Endothelial cell of umbilical vein (primary cell): ENCODE data around the gene CHID1. TPM values are rescaled to one million over a fixed set of nuclear protein-coding genes. Genes with fewer than 3 reads are reported as not detected.

Experiments used
- BruUV-seq: library from RNA; stranded (reverse); fragments of 400-500 nt; replicated peaks from 2 replicates; lab custom pipeline; 2021; lab: Mats Ljungman, UMichigan
- CTCF ChIA-PET: fragments of 300-600, 350-600 bp; sonication (Branson Sonifier 250); formaldehyde crosslinking; loops from one replicate; lab custom pipeline; 2021; ENCODE audit warnings: antibody characterized with exemption, inconsistent platforms; lab: Charles Lee
- POLR2A ChIA-PET: fragments of 300-600, 350-600 bp; sonication (Branson Sonifier 250); formaldehyde crosslinking; loops from one replicate; lab custom pipeline; 2021; ENCODE audit warnings: antibody characterized with exemption, inconsistent platforms; lab: Charles Lee
- DNase-seq: peaks from one replicate; pipeline ENCODE4 v3.0.0-alpha.2; 2011; ENCODE audit warnings: low read depth, low spot score
- FAIRE-seq: peaks from 2 replicates; lab custom pipeline; 2011; peaks lifted over from hg19 to GRCh38; lab: Jason Lieb, UNC
- H2AFZ ChIP-seq: 2 replicates; pipeline ENCODE4 v1.6.0; 2012; ENCODE audit warnings: low read depth, low read length, control low read depth, inconsistent platforms
- H3K27ac ChIP-seq: 2 replicates; pipeline ENCODE4 v1.5.1; 2011; ENCODE audit warnings: low read depth, mild to moderate bottlenecking, control low read depth, low read length, moderate library complexity; ENCODE audit not compliant: insufficient read depth
- H3K27me3 ChIP-seq, 2 experiments: 2 replicates each; pipeline versions ENCODE4 v1.6.0 to v1.6.1; 2011; ENCODE audit warnings: low read length in 2 of 2, mixed read lengths in 1 of 2; ENCODE audit not compliant: control insufficient read depth in 2 of 2, insufficient read depth in 2 of 2
- H3K36me3 ChIP-seq, 2 experiments: 2 replicates in 1 of 2; 3 replicates in 1 of 2; pipeline ENCODE4 v1.5.1; 2011; ENCODE audit warnings: low read length in 2 of 2, mild to moderate bottlenecking in 1 of 2, moderate library complexity in 1 of 2; ENCODE audit not compliant: control insufficient read depth in 2 of 2, insufficient read depth in 2 of 2; ENCODE audit errors: extremely low read depth in 1 of 2
- H3K4me1 ChIP-seq: 3 replicates; pipeline ENCODE4 v1.5.1; 2011; ENCODE audit warnings: mild to moderate bottlenecking, low read length; ENCODE audit not compliant: control insufficient read depth, insufficient read depth; ENCODE audit errors: extremely low read depth
- H3K4me2 ChIP-seq: 2 replicates; pipeline ENCODE4 v1.6.1; 2011; ENCODE audit warnings: low read length, control low read depth, mixed read lengths; ENCODE audit not compliant: insufficient read depth
- H3K4me3 ChIP-seq, 3 experiments: fragments of 200-600 bp in 1 of 3; sonication (generic), shearing (Covaris generic) in 1 of 3; replicated peaks in 1 of 3; 2 replicates each; pipeline ENCODE4 v1.5.1; 2011 to 2016; ENCODE audit warnings: control low read depth in 3 of 3, low read length in 3 of 3, mild to moderate bottlenecking in 2 of 3, inconsistent platforms in 1 of 3, low read depth in 1 of 3, moderate library complexity in 1 of 3; ENCODE audit not compliant: insufficient read depth in 1 of 3
- H3K79me2 ChIP-seq: 2 replicates; pipeline ENCODE4 v1.6.0; 2012; ENCODE audit warnings: low read length, inconsistent platforms; ENCODE audit not compliant: control insufficient read depth, insufficient read depth
- H3K9ac ChIP-seq: replicated peaks from 2 replicates; pipeline ENCODE3; 2011; ENCODE audit warnings: low read length, control low read depth; ENCODE audit not compliant: insufficient read depth; ENCODE audit errors: extremely low read depth
- H3K9me1 ChIP-seq: replicated peaks from 3 replicates; pipeline ENCODE4 v1.6.0; 2011; ENCODE audit warnings: mild to moderate bottlenecking, low read length; ENCODE audit not compliant: control insufficient read depth, insufficient read depth; ENCODE audit errors: extremely low read depth
- H3K9me3 ChIP-seq: replicated peaks from 2 replicates; pipeline ENCODE4 v1.5.1; 2012; ENCODE audit warnings: low read length, inconsistent platforms; ENCODE audit not compliant: control insufficient read depth, insufficient read depth
- H4K20me1 ChIP-seq: replicated peaks from 2 replicates; pipeline ENCODE3; 2011; ENCODE audit warnings: mild to moderate bottlenecking, low read length; ENCODE audit not compliant: control insufficient read depth, insufficient read depth; ENCODE audit errors: extremely low read depth
- CTCF ChIP-seq, 2 donors: IDR thresholded peaks; 1 replicate in 1 of 2; 2 replicates in 1 of 2; pipeline ENCODE4 v1.5.1; 2011; ENCODE audit warnings: low read length in 2 of 2, mild to moderate bottlenecking in 2 of 2, moderate library complexity in 2 of 2, control low read depth in 1 of 2, inconsistent platforms in 1 of 2, low read depth in 1 of 2; ENCODE audit not compliant: insufficient read depth in 1 of 2; ENCODE audit errors: extremely low read depth in 1 of 2
- EZH2 ChIP-seq: IDR thresholded peaks from 2 replicates; pipeline ENCODE4 v1.6.1; 2012; ENCODE audit warnings: borderline replicate concordance, low read depth, mild to moderate bottlenecking, moderate library complexity, low read length, inconsistent platforms; ENCODE audit not compliant: severe bottlenecking
- FOS ChIP-seq: IDR thresholded peaks from 2 replicates; pipeline ENCODE4 v1.6.1; 2011; ENCODE audit warnings: mild to moderate bottlenecking, low read length, moderate library complexity, borderline replicate concordance; ENCODE audit not compliant: insufficient read depth
- MAX ChIP-seq: IDR thresholded peaks from 2 replicates; pipeline ENCODE4 v1.6.1; 2011; ENCODE audit not compliant: insufficient read depth, insufficient read length
- POLR2AphosphoS5 ChIP-seq: IDR thresholded peaks from 2 replicates; pipeline ENCODE4 v1.6.1; 2012; ENCODE audit warnings: low read depth, mild to moderate bottlenecking, control low read depth, low read length, moderate library complexity; ENCODE audit not compliant: insufficient read depth
- dilution Hi-C: fragments of 300-500 bp; cut with MboI; formaldehyde crosslinking; loops from one replicate; pipeline ENCODE4 v1.15.0; 2019; ENCODE audit warnings: low sequenced_read_pairs; ENCODE audit not compliant: extremely low pct_ligation_motif_present
- intact Hi-C: fragments of 100-400 bp; cut with micrococcal nuclease; formaldehyde crosslinking; loops from one replicate; pipeline ENCODE4 v1.10.0; 2022
- polyA plus RNA-seq, 4 experiments: library from polyadenylated mRNA; depleted of rRNA in 3 of 4; stranded (reverse) in 3 of 4; unstranded in 1 of 4; fragments of >200 nt; gene quantifications; 2 replicates each; pipeline versions ENCODE4 v1.2.1 to v1.2.3, GENCODE V29; 2011 to 2012; ENCODE audit warnings: missing spikeins in 1 of 4
- total RNA-seq: library from RNA; stranded (reverse); gene quantifications from 2 replicates; pipeline ENCODE4 v1.2.3, GENCODE V29; 2021

Gene CHID1
- total and polyA plus RNA-seq, 2 donors (not counting 3 experiments of a cell fraction or from before 2014, with no cell fraction given), result 89.8 to 107 TPM

- Histone ChIP-seq H3K9me1 (no peaks in the 10 kb centered on the region), H2AFZ (no peak overlapping the region), H3K4me1 (no peaks in the 10 kb centered on the region), H3K9ac (no peak overlapping the region), H3K9me3 (no peaks in the 10 kb centered on the region), H3K36me3 (peaks cover 0 to 5% of the 10 kb centered on the region in 2 experiments), H3K27me3 (no peaks in the 10 kb centered on the region), H4K20me1 (no peaks in the 10 kb centered on the region), H3K4me3 (no peak overlapping the region), H3K27ac (no peak overlapping the region), H3K79me2 (no peaks in the 10 kb centered on the region), H3K4me2 (no peak overlapping the region)
- ChIA-PET POLR2A (no interaction called here), CTCF (interaction anchor here (1.0 to 2.5 kb wide), 4 partner anchors 14 to 181 kb away, joined by 3 to 7 read pairs (median 4); no protein-coding TSS in a partner anchor)
- dilution Hi-C loops (no loop called here), intact Hi-C loops (no loop called here)
- BruUV-seq, result no TSS peak
- no peak for FAIRE-seq
- TF ChIP-seq FOS (no peak), CTCF (IDR thresholded peaks at IDR 0.05; ENCODE audit: extremely low read depth in 1 of 2, insufficient read depth in 1 of 2, low read depth in 1 of 2, low read length in 2 of 2) (peak in 1 of 2 donors; percentile 29), EZH2 (no peak), MAX (no peak), POLR2AphosphoS5 (no peak)
- DNase-seq, result no peak
These were observed 40.5 kb downstream of the CHID1 start for GRCh38 chr11:870127-870413.
